GM23338 (cell line): Measurements from ENCODE around the gene CDH4. TPM values are rescaled to one million over a fixed set of nuclear protein-coding genes. Genes with fewer than 3 reads are reported as not detected.
A peak's percentile ranks its signal among the peaks of the same experiment; 100 is the strongest.

Experiments
- ATAC-seq: fragments of 200-7000 bp; cut with Tn5 transposase; 3 replicates; pipeline ENCODE4 v1.9.1; 2020
- DNase-seq: peaks from one replicate; pipeline ENCODE4 v3.0.0-alpha.2; 2015; ENCODE audit warnings: low spot score
- H2AFZ ChIP-seq: fragments of 200-600 bp; sonication (generic); 2 replicates; pipeline ENCODE4 v1.8.0; 2016; ENCODE audit warnings: antibody characterized with exemption, mild to moderate bottlenecking, moderate library complexity
- H3F3A ChIP-seq: fragments of 200-600 bp; sonication (generic); replicated peaks from 2 replicates; pipeline ENCODE4 v1.8.0; 2017; ENCODE audit warnings: antibody characterized with exemption, mixed run types, low read depth
- H3K27ac ChIP-seq: fragments of 200-600 bp; sonication (generic); 2 replicates; pipeline ENCODE4 v1.6.1; 2016; ENCODE audit warnings: low read depth
- H3K27me3 ChIP-seq: fragments of 200-600 bp; sonication (generic); 2 replicates; pipeline ENCODE4 v1.8.0; 2016; ENCODE audit warnings: mild to moderate bottlenecking, mixed run types, moderate library complexity; ENCODE audit not compliant: insufficient read depth
- H3K36me3 ChIP-seq: fragments of 200-600 bp; sonication (generic); 2 replicates; pipeline ENCODE4 v1.8.0; 2016; ENCODE audit warnings: mild to moderate bottlenecking; ENCODE audit not compliant: insufficient read depth
- H3K4me1 ChIP-seq: fragments of 200-600 bp; sonication (generic); 2 replicates; pipeline ENCODE4 v1.8.0; 2016; ENCODE audit warnings: mild to moderate bottlenecking, moderate library complexity; ENCODE audit not compliant: insufficient read depth
- H3K4me2 ChIP-seq: fragments of 200-600 bp; sonication (generic); 2 replicates; pipeline ENCODE4 v1.7.1; 2017; ENCODE audit warnings: mixed run types
- H3K4me3 ChIP-seq: fragments of 200-600 bp; sonication (generic); 2 replicates; pipeline ENCODE4 v1.6.1; 2016; ENCODE audit warnings: mixed run types
- H3K79me2 ChIP-seq: fragments of 200-600 bp; sonication (generic); replicated peaks from 2 replicates; pipeline ENCODE4 v1.8.0; 2017; ENCODE audit warnings: mild to moderate bottlenecking; ENCODE audit not compliant: insufficient read depth
- H3K9me2 ChIP-seq: fragments of 200-600 bp; sonication (generic); 2 replicates; pipeline ENCODE4 v1.8.0; 2017; ENCODE audit not compliant: insufficient read depth
- H4K20me1 ChIP-seq: fragments of 200-600 bp; sonication (generic); replicated peaks from 2 replicates; pipeline ENCODE4 v1.8.0; 2017; ENCODE audit warnings: mild to moderate bottlenecking; ENCODE audit not compliant: insufficient read depth
- H3K27ac Mint-ChIP-seq: 2 replicates; pipeline ENCODE4 v1.8.0; 2020; ENCODE audit warnings: inconsistent platforms, mild to moderate bottlenecking, moderate library complexity, mixed read lengths
- H3K27me3 Mint-ChIP-seq: 3 replicates; pipeline ENCODE4 v1.8.0; 2022; ENCODE audit warnings: low read depth, mild to moderate bottlenecking, moderate library complexity, mixed read lengths, inconsistent platforms; ENCODE audit not compliant: insufficient read depth, poor library complexity
- H3K36me3 Mint-ChIP-seq: 3 replicates; pipeline ENCODE4 v1.8.0; 2021; ENCODE audit warnings: low read depth, mild to moderate bottlenecking, inconsistent platforms, moderate library complexity, mixed read lengths
- H3K4me1 Mint-ChIP-seq: 3 replicates; pipeline ENCODE4 v1.8.0; 2020; ENCODE audit warnings: mild to moderate bottlenecking, inconsistent platforms, mixed read lengths
- H3K4me3 Mint-ChIP-seq: 3 replicates; pipeline ENCODE4 v1.8.0; 2021; ENCODE audit warnings: moderate library complexity, mild to moderate bottlenecking, inconsistent platforms, mixed read lengths
- H3K9me3 Mint-ChIP-seq: 3 replicates; pipeline ENCODE4 v1.8.0; 2020; ENCODE audit warnings: moderate library complexity, mild to moderate bottlenecking, inconsistent platforms, mixed read lengths
- CREB1 ChIP-seq: fragments of 250-450 bp; sonication (Bioruptor Pico); IDR thresholded peaks from 2 replicates; pipeline ENCODE4 v1.5.0; 2020; ENCODE audit warnings: low read depth, mild to moderate bottlenecking, moderate library complexity
- CTCF ChIP-seq, 2 experiments: fragments of 200-600 bp in 1 of 2; sonication (generic) in 1 of 2; conservative IDR thresholded peaks; 2 replicates each; pipeline versions ENCODE4 v1.5.1 to v1.6.1; 2016 to 2017; ENCODE audit warnings: antibody characterized with exemption in 2 of 2, low read depth in 2 of 2, mild to moderate bottlenecking in 2 of 2, moderate library complexity in 1 of 2
- ETS1 ChIP-seq: IDR thresholded peaks from 2 replicates; pipeline ENCODE4 v1.6.1; 2016; ENCODE audit warnings: antibody characterized with exemption
- EZH2 ChIP-seq: fragments of 200-600 bp; sonication (generic); IDR thresholded peaks from one replicate; pipeline ENCODE4 v1.8.0; 2017; ENCODE audit warnings: antibody characterized with exemption, mild to moderate bottlenecking, low read depth; ENCODE audit not compliant: unreplicated experiment
- EZH2phosphoT487 ChIP-seq: fragments of 200-600 bp; sonication (generic); IDR thresholded peaks from one replicate; pipeline ENCODE4 v1.8.1; 2018; ENCODE audit warnings: antibody characterized with exemption; ENCODE audit not compliant: unreplicated experiment
- JUNB ChIP-seq: IDR thresholded peaks from one replicate; pipeline ENCODE4 v1.6.1; 2016; ENCODE audit warnings: antibody characterized with exemption; ENCODE audit not compliant: unreplicated experiment
- NANOG ChIP-seq: IDR thresholded peaks from 2 replicates; pipeline ENCODE4 v1.6.1; 2016; ENCODE audit warnings: antibody characterized with exemption, borderline replicate concordance
- POLR2AphosphoS5 ChIP-seq: IDR thresholded peaks from 2 replicates; pipeline ENCODE4 v1.6.1; 2016; ENCODE audit warnings: antibody characterized with exemption, low read depth
- STAT1 ChIP-seq: IDR thresholded peaks from one replicate; pipeline ENCODE4 v1.6.1; 2016; ENCODE audit warnings: antibody characterized with exemption; ENCODE audit not compliant: unreplicated experiment
- ZNF114 ChIP-seq: fragments of 250-450 bp; sonication (Bioruptor Pico); IDR thresholded peaks from 2 replicates; pipeline ENCODE4 v1.5.0; 2020; ENCODE audit warnings: mild to moderate bottlenecking, moderate library complexity
- ZNF331 ChIP-seq: fragments of 250-450 bp; sonication (Bioruptor Pico); IDR thresholded peaks from 2 replicates; pipeline ENCODE4 v1.5.0; 2020; ENCODE audit warnings: low read depth, mild to moderate bottlenecking, moderate library complexity
- polyA plus RNA-seq: library from polyadenylated mRNA; unstranded; fragments of >200 nt; fragmentation: Nextera tagmentation; extraction: Ambion mirVana; gene quantifications from 2 replicates; pipeline ENCODE4 v1.2.1, GENCODE V29; 2016
- total RNA-seq: library from RNA; depleted of rRNA; stranded (reverse); fragments of >200 nt; shearing (Covaris generic); gene quantifications from 2 replicates; pipeline ENCODE4 v1.2.3, GENCODE V29; 2014
- TF ChIP-seq, protein P1 (sequence below): IDR thresholded peaks from one replicate; pipeline ENCODE4 v1.6.1; 2018; ENCODE audit warnings: antibody characterized with exemption; ENCODE audit not compliant: unreplicated experiment
- TF ChIP-seq, protein P2 (sequence below): fragments of 250-450 bp; sonication (Bioruptor Pico); IDR thresholded peaks from 2 replicates; pipeline ENCODE4 v1.5.0; 2020; ENCODE audit warnings: mild to moderate bottlenecking, moderate library complexity

CDH4 gene
- total and polyA plus RNA-seq, 2 experiments from 2014 or later: 1.2 to 4.2 TPM

- no peak for ATAC-seq
- H3K27ac ChIP-seq: no peak overlapping the region
- 0 out of 2 replicates have a peak overlapping the region, but pooled peaks have one; percentile 62 for H3K27ac Mint-ChIP-seq
- peaks cover 4% of the 10 kb centered on the region; the same call in 1 of the 2 replicates for H4K20me1 ChIP-seq
- no peaks in the 10 kb centered on the region for H3K36me3 ChIP-seq
- TF ChIP-seq, protein P1, sequence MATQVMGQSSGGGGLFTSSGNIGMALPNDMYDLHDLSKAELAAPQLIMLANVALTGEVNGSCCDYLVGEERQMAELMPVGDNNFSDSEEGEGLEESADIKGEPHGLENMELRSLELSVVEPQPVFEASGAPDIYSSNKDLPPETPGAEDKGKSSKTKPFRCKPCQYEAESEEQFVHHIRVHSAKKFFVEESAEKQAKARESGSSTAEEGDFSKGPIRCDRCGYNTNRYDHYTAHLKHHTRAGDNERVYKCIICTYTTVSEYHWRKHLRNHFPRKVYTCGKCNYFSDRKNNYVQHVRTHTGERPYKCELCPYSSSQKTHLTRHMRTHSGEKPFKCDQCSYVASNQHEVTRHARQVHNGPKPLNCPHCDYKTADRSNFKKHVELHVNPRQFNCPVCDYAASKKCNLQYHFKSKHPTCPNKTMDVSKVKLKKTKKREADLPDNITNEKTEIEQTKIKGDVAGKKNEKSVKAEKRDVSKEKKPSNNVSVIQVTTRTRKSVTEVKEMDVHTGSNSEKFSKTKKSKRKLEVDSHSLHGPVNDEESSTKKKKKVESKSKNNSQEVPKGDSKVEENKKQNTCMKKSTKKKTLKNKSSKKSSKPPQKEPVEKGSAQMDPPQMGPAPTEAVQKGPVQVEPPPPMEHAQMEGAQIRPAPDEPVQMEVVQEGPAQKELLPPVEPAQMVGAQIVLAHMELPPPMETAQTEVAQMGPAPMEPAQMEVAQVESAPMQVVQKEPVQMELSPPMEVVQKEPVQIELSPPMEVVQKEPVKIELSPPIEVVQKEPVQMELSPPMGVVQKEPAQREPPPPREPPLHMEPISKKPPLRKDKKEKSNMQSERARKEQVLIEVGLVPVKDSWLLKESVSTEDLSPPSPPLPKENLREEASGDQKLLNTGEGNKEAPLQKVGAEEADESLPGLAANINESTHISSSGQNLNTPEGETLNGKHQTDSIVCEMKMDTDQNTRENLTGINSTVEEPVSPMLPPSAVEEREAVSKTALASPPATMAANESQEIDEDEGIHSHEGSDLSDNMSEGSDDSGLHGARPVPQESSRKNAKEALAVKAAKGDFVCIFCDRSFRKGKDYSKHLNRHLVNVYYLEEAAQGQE: no peak
- no peak for TF ChIP-seq EZH2phosphoT487
- no peak for TF ChIP-seq STAT1
- TF ChIP-seq NANOG: no peak
- no peak for TF ChIP-seq CTCF (conservative IDR thresholded peaks at IDR 0.05; ENCODE audit: low read depth in 2 of 2)
- no peak for TF ChIP-seq POLR2AphosphoS5
- TF ChIP-seq ZNF331 (CRISPR knock-in tag): no peak
- no peak for TF ChIP-seq ETS1
- no peak for TF ChIP-seq ZNF114
- TF ChIP-seq, protein P2, sequence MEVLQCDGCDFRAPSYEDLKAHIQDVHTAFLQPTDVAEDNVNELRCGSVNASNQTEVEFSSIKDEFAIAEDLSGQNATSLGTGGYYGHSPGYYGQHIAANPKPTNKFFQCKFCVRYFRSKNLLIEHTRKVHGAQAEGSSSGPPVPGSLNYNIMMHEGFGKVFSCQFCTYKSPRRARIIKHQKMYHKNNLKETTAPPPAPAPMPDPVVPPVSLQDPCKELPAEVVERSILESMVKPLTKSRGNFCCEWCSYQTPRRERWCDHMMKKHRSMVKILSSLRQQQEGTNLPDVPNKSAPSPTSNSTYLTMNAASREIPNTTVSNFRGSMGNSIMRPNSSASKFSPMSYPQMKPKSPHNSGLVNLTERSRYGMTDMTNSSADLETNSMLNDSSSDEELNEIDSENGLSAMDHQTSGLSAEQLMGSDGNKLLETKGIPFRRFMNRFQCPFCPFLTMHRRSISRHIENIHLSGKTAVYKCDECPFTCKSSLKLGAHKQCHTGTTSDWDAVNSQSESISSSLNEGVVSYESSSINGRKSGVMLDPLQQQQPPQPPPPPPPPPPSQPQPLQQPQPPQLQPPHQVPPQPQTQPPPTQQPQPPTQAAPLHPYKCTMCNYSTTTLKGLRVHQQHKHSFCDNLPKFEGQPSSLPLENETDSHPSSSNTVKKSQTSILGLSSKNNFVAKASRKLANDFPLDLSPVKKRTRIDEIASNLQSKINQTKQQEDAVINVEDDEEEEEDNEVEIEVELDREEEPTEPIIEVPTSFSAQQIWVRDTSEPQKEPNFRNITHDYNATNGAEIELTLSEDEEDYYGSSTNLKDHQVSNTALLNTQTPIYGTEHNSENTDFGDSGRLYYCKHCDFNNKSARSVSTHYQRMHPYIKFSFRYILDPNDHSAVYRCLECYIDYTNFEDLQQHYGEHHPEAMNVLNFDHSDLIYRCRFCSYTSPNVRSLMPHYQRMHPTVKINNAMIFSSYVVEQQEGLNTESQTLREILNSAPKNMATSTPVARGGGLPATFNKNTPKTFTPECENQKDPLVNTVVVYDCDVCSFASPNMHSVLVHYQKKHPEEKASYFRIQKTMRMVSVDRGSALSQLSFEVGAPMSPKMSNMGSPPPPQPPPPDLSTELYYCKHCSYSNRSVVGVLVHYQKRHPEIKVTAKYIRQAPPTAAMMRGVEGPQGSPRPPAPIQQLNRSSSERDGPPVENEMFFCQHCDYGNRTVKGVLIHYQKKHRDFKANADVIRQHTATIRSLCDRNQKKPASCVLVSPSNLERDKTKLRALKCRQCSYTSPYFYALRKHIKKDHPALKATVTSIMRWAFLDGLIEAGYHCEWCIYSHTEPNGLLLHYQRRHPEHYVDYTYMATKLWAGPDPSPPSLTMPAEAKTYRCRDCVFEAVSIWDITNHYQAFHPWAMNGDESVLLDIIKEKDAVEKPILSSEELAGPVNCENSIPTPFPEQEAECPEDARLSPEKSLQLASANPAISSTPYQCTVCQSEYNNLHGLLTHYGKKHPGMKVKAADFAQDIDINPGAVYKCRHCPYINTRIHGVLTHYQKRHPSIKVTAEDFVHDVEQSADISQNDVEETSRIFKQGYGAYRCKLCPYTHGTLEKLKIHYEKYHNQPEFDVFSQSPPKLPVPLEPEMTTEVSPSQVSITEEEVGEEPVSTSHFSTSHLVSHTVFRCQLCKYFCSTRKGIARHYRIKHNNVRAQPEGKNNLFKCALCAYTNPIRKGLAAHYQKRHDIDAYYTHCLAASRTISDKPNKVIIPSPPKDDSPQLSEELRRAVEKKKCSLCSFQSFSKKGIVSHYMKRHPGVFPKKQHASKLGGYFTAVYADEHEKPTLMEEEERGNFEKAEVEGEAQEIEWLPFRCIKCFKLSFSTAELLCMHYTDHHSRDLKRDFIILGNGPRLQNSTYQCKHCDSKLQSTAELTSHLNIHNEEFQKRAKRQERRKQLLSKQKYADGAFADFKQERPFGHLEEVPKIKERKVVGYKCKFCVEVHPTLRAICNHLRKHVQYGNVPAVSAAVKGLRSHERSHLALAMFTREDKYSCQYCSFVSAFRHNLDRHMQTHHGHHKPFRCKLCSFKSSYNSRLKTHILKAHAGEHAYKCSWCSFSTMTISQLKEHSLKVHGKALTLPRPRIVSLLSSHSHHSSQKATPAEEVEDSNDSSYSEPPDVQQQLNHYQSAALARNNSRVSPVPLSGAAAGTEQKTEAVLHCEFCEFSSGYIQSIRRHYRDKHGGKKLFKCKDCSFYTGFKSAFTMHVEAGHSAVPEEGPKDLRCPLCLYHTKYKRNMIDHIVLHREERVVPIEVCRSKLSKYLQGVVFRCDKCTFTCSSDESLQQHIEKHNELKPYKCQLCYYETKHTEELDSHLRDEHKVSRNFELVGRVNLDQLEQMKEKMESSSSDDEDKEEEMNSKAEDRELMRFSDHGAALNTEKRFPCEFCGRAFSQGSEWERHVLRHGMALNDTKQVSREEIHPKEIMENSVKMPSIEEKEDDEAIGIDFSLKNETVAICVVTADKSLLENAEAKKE (CRISPR knock-in tag): no peak
- no peak for TF ChIP-seq JUNB
- TF ChIP-seq CREB1 (CRISPR knock-in tag): no peak
- TF ChIP-seq EZH2: no peak
- H3K4me2 ChIP-seq: no peak overlapping the region
- no peaks in the 10 kb centered on the region for H3K9me3 Mint-ChIP-seq
- H3K36me3 Mint-ChIP-seq: peaks cover 27% of the 10 kb centered on the region
- H3F3A ChIP-seq: no peaks in the 10 kb centered on the region
- H3K9me2 ChIP-seq: no peaks in the 10 kb centered on the region
- DNase-seq: no peak
- H3K4me1 Mint-ChIP-seq: peaks cover 11% of the 10 kb centered on the region
- no peak overlapping the region for H3K4me3 Mint-ChIP-seq
- H2AFZ ChIP-seq: no peak overlapping the region
- H3K27me3 ChIP-seq: no peaks in the 10 kb centered on the region
- peaks cover 3% of the 10 kb centered on the region; the same call in 1 of the 2 replicates for H3K79me2 ChIP-seq
- H3K4me3 ChIP-seq: no peak overlapping the region
- H3K4me1 ChIP-seq: no peaks in the 10 kb centered on the region; the same call in 1 of the 2 replicates
- H3K27me3 Mint-ChIP-seq: peaks cover 7% of the 10 kb centered on the region
Observed at GRCh38 chr20:61975407-61976129, 723.5 kb downstream of the CDH4 start.
